ENCODE measurements around the gene NATD1.

The NATD1 gene

GRCh38 chr17:21210411-21211076 lies 42.7 kb downstream of the NATD1 start:
- peaks cover 18% of the 10 kb centered on the region for H3K4me1 ChIP-seq (ENCODE audit: control insufficient read depth, insufficient read depth, low read length)

GRCh38 chr17:21209511-21210175 lies 43.6 kb downstream of the NATD1 start:
- Histone ChIP-seq H3K36me3 (ENCODE audit: control insufficient read depth, insufficient read depth, low read length) (peaks cover 46% of the 10 kb centered on the region), H3K9me3 (ENCODE audit: control insufficient read depth, insufficient read depth, low read depth, low read length) (no peaks in the 10 kb centered on the region), H3K4me1 (ENCODE audit: control insufficient read depth, insufficient read depth, low read length) (peaks cover 20% of the 10 kb centered on the region; the same call in 1 of the 2 replicates), H3K9ac (ENCODE audit: low read length) (no peak overlapping the region), H3K4me3 (ENCODE audit: low read depth, low read length) (no peak overlapping the region), H3K27ac (ENCODE audit: low read depth, low read length) (no peak overlapping the region), H3K27me3 (ENCODE audit: control insufficient read depth, insufficient read depth, low read length) (no peaks in the 10 kb centered on the region)

More at GRCh38 chr17:21210411-21211076, 42.7 kb downstream of the NATD1 start:
- no peaks in the 10 kb centered on the region for H3K27me3 ChIP-seq (ENCODE audit: control insufficient read depth, insufficient read depth, low read length)
- H3K9ac ChIP-seq (ENCODE audit: low read length): no peak overlapping the region
- no peak overlapping the region for H3K4me3 ChIP-seq (ENCODE audit: low read depth, low read length)
- H3K9me3 ChIP-seq (ENCODE audit: control insufficient read depth, insufficient read depth, low read depth, low read length): no peaks in the 10 kb centered on the region
- H3K27ac ChIP-seq (ENCODE audit: low read depth, low read length): no peak overlapping the region
- peaks cover 46% of the 10 kb centered on the region for H3K36me3 ChIP-seq (ENCODE audit: control insufficient read depth, insufficient read depth, low read length)

- Histone ChIP-seq H3K27me3 (ENCODE audit: control insufficient read depth, insufficient read depth, low read length) (no peaks in the 10 kb centered on the region), H3K4me3 (ENCODE audit: low read depth, low read length) (no peak overlapping the region), H3K4me1 (ENCODE audit: control insufficient read depth, insufficient read depth, low read length) (peaks cover 23% of the 10 kb centered on the region; the same call in 1 of the 2 replicates), H3K9ac (ENCODE audit: low read length) (no peak overlapping the region), H3K27ac (ENCODE audit: low read depth, low read length) (no peak overlapping the region), H3K36me3 (ENCODE audit: control insufficient read depth, insufficient read depth, low read length) (peaks cover 46% of the 10 kb centered on the region), H3K9me3 (ENCODE audit: control insufficient read depth, insufficient read depth, low read depth, low read length) (no peaks in the 10 kb centered on the region)
Measured at GRCh38 chr17:21208352-21208751, 44.9 kb downstream of the NATD1 start.

DNA sequence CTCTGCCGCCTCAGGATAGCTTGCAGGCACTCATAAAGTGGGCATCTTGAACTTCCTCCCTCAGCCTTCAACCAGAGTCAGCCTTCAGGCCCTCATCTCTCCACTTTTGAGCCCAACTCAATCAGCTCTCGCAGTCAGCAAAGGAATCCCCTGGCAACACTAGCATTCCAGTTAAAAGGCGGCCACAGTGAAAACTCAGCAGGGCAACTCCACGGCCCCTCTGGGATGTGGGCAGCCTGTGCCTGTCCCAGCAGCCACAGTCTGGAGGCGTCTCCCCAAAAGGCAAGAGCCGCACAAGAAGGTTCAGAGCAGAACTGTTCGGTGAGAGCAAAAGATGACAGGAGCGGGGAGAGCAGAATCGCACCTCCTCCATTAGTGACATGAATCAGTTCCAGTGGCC lies 48.3 kb downstream of the NATD1 start:
- peaks cover 30% of the 10 kb centered on the region for H3K36me3 ChIP-seq (ENCODE audit: control insufficient read depth, insufficient read depth, low read length)
- H3K27ac ChIP-seq (ENCODE audit: low read depth, low read length): no peak overlapping the region
- H3K4me1 ChIP-seq (ENCODE audit: control insufficient read depth, insufficient read depth, low read length): peaks cover 42% of the 10 kb centered on the region
- no peak overlapping the region for H3K4me3 ChIP-seq (ENCODE audit: low read depth, low read length)
- no peak overlapping the region for H3K9ac ChIP-seq (ENCODE audit: low read length)
- no peaks in the 10 kb centered on the region for H3K9me3 ChIP-seq (ENCODE audit: control insufficient read depth, insufficient read depth, low read depth, low read length)
- H3K27me3 ChIP-seq (ENCODE audit: control insufficient read depth, insufficient read depth, low read length): no peaks in the 10 kb centered on the region

DNA sequence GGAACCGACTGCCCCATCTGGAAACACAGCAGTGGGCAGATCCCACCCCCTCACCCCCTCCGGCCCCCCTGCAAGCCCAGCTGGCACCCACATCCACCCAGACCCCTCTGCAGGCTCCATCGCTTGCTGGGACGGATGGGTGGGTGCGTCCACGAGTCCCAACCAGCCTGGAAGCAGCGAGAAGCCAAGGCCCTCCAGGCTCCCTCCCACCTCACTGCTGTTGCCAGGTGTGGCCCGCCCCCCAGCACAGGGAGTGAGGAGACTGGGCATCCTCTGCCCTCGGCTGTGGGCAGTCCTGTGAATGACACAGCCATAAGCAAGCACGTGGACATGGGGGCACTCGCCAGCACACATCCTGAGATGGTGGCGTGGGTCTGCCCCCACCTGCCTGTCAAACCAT lies 50.7 kb downstream of the NATD1 start:
- no peaks in the 10 kb centered on the region for H3K9me3 ChIP-seq (ENCODE audit: control insufficient read depth, insufficient read depth, low read depth, low read length)
- peaks cover 54% of the 10 kb centered on the region for H3K4me1 ChIP-seq (ENCODE audit: control insufficient read depth, insufficient read depth, low read length)
- peaks cover 26% of the 10 kb centered on the region for H3K36me3 ChIP-seq (ENCODE audit: control insufficient read depth, insufficient read depth, low read length)
- no peak overlapping the region for H3K4me3 ChIP-seq (ENCODE audit: low read depth, low read length)
- no peaks in the 10 kb centered on the region for H3K27me3 ChIP-seq (ENCODE audit: control insufficient read depth, insufficient read depth, low read length)
- H3K9ac ChIP-seq (ENCODE audit: low read length): no peak overlapping the region
- H3K27ac ChIP-seq (ENCODE audit: low read depth, low read length): no peak overlapping the region

DNA sequence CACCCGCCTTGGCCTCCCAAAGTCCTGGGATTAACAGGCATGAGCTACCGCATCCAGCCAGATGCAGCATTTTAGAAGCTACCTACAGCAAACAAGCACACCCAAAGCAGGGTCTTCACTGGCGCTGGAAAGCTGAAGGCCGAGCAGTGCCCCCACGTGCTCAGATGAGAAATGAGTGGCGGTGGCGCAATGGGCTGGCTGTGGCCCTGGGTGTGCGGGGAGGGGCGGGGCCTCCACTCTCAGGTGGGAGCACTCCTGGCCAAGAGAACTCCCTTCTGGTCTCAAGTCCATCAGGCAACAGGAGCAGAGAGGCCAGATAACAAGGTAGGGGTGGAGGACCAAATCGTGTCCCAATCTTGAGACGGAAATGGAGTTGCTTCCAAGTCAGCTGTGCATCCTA lies 51.3 kb downstream of the NATD1 start:
- H3K27me3 ChIP-seq (ENCODE audit: control insufficient read depth, insufficient read depth, low read length): no peaks in the 10 kb centered on the region
- no peak overlapping the region for H3K9ac ChIP-seq (ENCODE audit: low read length)
- H3K9me3 ChIP-seq (ENCODE audit: control insufficient read depth, insufficient read depth, low read depth, low read length): no peaks in the 10 kb centered on the region
- no peak overlapping the region for H3K4me3 ChIP-seq (ENCODE audit: low read depth, low read length)
- H3K27ac ChIP-seq (ENCODE audit: low read depth, low read length): no peak overlapping the region
- H3K4me1 ChIP-seq (ENCODE audit: control insufficient read depth, insufficient read depth, low read length): peaks cover 54% of the 10 kb centered on the region
- peaks cover 30% of the 10 kb centered on the region for H3K36me3 ChIP-seq (ENCODE audit: control insufficient read depth, insufficient read depth, low read length)

- Histone ChIP-seq H3K4me1 (ENCODE audit: control insufficient read depth, insufficient read depth, low read length) (peaks cover 54% of the 10 kb centered on the region), H3K27ac (ENCODE audit: low read depth, low read length) (no peak overlapping the region), H3K9me3 (ENCODE audit: control insufficient read depth, insufficient read depth, low read depth, low read length) (no peaks in the 10 kb centered on the region), H3K9ac (ENCODE audit: low read length) (no peak overlapping the region), H3K27me3 (ENCODE audit: control insufficient read depth, insufficient read depth, low read length) (no peaks in the 10 kb centered on the region), H3K4me3 (ENCODE audit: low read depth, low read length) (no peak overlapping the region), H3K36me3 (ENCODE audit: control insufficient read depth, insufficient read depth, low read length) (peaks cover 30% of the 10 kb centered on the region)
Measured at GRCh38 chr17:21201298-21201595, 52.0 kb downstream of the NATD1 start.

DNA sequence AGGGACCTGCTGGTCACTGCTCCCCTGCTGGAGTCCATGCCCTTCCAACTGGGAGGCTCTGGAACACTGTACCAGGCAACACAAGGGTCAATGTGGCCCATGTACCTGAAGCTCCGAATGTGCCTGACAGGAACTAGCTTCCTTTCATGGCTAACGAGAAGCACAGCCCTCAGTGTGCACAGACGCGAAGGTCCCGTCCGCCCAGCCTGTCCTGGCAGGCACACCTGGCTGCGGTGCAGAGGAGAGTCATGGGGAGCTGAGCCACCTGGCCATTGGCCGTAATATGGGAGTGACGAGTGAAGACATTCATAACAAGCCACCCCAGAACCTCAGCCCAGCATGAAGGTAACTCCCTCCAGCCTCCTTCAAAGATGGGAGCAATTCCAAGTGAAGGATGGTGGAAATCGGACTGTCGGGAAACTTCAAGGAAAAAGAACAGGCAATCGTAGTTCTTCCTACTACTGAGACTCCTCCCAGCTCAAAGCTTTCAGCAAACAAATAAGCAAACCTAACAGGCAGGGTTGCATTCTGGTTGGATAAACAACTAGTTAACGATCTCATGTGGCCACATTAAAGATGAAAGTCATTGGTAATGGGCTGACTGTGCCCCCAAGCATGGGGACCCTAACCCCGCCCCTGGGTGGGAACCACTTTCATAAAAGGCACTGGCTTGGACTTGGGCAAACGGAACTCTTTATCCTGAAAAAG lies 52.5 kb downstream of the NATD1 start:
- peaks cover 31% of the 10 kb centered on the region for H3K36me3 ChIP-seq (ENCODE audit: control insufficient read depth, insufficient read depth, low read length)
- peak overlapping the region; percentile 4; the same call in 1 of the 2 replicates for H3K27ac ChIP-seq (ENCODE audit: low read depth, low read length)

DNA sequence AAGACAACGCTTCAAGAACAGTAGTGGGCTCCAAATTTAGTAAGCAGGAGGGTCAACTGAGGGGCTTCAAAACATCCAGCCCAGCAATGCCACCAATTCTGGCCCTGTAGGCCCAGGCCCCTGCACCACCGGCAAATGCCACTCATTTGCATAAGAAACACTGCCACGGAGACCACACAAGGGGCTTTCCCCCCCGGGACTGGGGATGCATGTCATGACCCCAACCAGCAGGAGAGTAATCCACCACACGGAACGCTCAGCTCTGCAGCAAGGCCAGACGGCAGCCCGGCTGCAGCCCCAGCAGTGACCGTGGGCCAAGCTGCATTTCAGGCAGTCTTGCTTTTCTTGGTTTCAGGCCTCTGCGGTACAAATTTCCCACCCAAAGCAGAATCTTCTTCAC lies 53.4 kb downstream of the NATD1 start:
- Histone ChIP-seq H3K27me3 (ENCODE audit: control insufficient read depth, insufficient read depth, low read length) (no peaks in the 10 kb centered on the region), H3K36me3 (ENCODE audit: control insufficient read depth, insufficient read depth, low read length) (peaks cover 34% of the 10 kb centered on the region), H3K9me3 (ENCODE audit: control insufficient read depth, insufficient read depth, low read depth, low read length) (no peaks in the 10 kb centered on the region), H3K4me3 (ENCODE audit: low read depth, low read length) (peak overlapping the region; percentile 8; the same call in 1 of the 2 replicates), H3K4me1 (ENCODE audit: control insufficient read depth, insufficient read depth, low read length) (peaks cover 48% of the 10 kb centered on the region), H3K27ac (ENCODE audit: low read depth, low read length) (peak overlapping the region; percentile 38; the same call in 1 of the 2 replicates), H3K9ac (ENCODE audit: low read length) (peak overlapping the region; percentile 29)

More for the DNA sequence above, 52.5 kb downstream of the NATD1 start:
- Histone ChIP-seq H3K9me3 (ENCODE audit: control insufficient read depth, insufficient read depth, low read depth, low read length) (no peaks in the 10 kb centered on the region), H3K4me3 (ENCODE audit: low read depth, low read length) (peak overlapping the region; percentile 8; the same call in 1 of the 2 replicates), H3K4me1 (ENCODE audit: control insufficient read depth, insufficient read depth, low read length) (peaks cover 54% of the 10 kb centered on the region), H3K9ac (ENCODE audit: low read length) (peak overlapping the region; percentile 29), H3K27me3 (ENCODE audit: control insufficient read depth, insufficient read depth, low read length) (no peaks in the 10 kb centered on the region)

GRCh38 chr17:21199311-21199710 lies 53.9 kb downstream of the NATD1 start:
- Histone ChIP-seq H3K36me3 (ENCODE audit: control insufficient read depth, insufficient read depth, low read length) (peaks cover 34% of the 10 kb centered on the region), H3K4me1 (ENCODE audit: control insufficient read depth, insufficient read depth, low read length) (peaks cover 43% of the 10 kb centered on the region), H3K9me3 (ENCODE audit: control insufficient read depth, insufficient read depth, low read depth, low read length) (no peaks in the 10 kb centered on the region), H3K27ac (ENCODE audit: low read depth, low read length) (peak overlapping the region; percentile 38; the same call in 1 of the 2 replicates), H3K27me3 (ENCODE audit: control insufficient read depth, insufficient read depth, low read length) (no peaks in the 10 kb centered on the region), H3K4me3 (ENCODE audit: low read depth, low read length) (0 out of 2 replicates have a peak overlapping the region, but pooled peaks have one; percentile 8), H3K9ac (ENCODE audit: low read length) (peak overlapping the region; percentile 20)

DNA sequence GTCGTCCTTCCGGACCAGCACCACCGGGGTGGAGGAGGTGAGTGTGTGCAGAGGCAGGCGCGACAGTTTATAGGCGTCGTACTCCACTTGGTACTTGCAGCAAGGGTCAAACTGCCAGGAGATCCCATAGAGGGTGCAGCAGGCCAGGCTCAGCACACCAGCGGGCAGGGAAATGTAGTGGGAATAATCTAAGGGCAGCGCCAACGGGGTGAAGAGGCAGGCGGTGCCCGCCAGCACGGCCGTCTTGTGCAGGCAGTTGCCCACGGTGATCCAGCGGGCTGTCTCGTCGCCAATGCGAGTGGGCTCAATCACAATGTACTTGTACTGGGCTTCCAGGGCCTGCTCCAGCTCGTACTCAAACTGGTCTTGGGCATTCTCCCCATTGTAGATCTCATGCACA lies 54.8 kb downstream of the NATD1 start:
- Histone ChIP-seq H3K27ac (ENCODE audit: low read depth, low read length) (no peak overlapping the region), H3K4me3 (ENCODE audit: low read depth, low read length) (no peak overlapping the region), H3K9me3 (ENCODE audit: control insufficient read depth, insufficient read depth, low read depth, low read length) (no peaks in the 10 kb centered on the region), H3K27me3 (ENCODE audit: control insufficient read depth, insufficient read depth, low read length) (no peaks in the 10 kb centered on the region), H3K9ac (ENCODE audit: low read length) (peak overlapping the region; percentile 12), H3K36me3 (ENCODE audit: control insufficient read depth, insufficient read depth, low read length) (peaks cover 34% of the 10 kb centered on the region), H3K4me1 (ENCODE audit: control insufficient read depth, insufficient read depth, low read length) (peaks cover 43% of the 10 kb centered on the region)
